T47D (cell line): ENCODE measurements around the gene WASF2.

Experiments used
- DNase-seq, 2 experiments: peaks; one replicate each; pipeline versions ENCODE4 v3.0.0 to v3.0.0-alpha.2; 2011 to 2012; ENCODE audit warnings: low read depth in 1 of 2, low spot score in 1 of 2
- JUND ChIP-seq: IDR thresholded peaks from 2 replicates; pipeline ENCODE4 v1.6.1; 2012; ENCODE audit warnings: low read depth
- in situ Hi-C: cut with HindIII; loops from 2 replicates; pipeline ENCODE4 v1.10.0; 2016; ENCODE audit warnings: low sequenced_read_pairs, low pct_unique_long_range_greater_than_20kb

WASF2 gene

GRCh38 chr1:27527223-27527889, 37.4 kb upstream of the WASF2 start:
- no peak for TF ChIP-seq JUND
- DNase-seq: peak in 1 of 2 experiments; percentile 64
- in situ Hi-C loops: no loop called here

- DNase-seq: no peak
- in situ Hi-C loops: no loop called here
- TF ChIP-seq JUND: no peak
These were observed 36.7 kb upstream of the WASF2 start for GRCh38 chr1:27526569-27527222.

- TF ChIP-seq JUND: no peak
- in situ Hi-C loops: no loop called here
- no peak for DNase-seq
These were observed 35.6 kb upstream of the WASF2 start for GRCh38 chr1:27525296-27526272.

- no peak for DNase-seq
- in situ Hi-C loops: no loop called here
- no peak for TF ChIP-seq JUND
These were observed 33.5 kb upstream of the WASF2 start for GRCh38 chr1:27523337-27524020.

GRCh38 chr1:27522432-27523336, 32.7 kb upstream of the WASF2 start:
- DNase-seq: no peak
- in situ Hi-C loops: no loop called here
- TF ChIP-seq JUND: no peak

GRCh38 chr1:27521861-27522431, 32.0 kb upstream of the WASF2 start:
- no peak for DNase-seq
- no peak for TF ChIP-seq JUND
- in situ Hi-C loops: no loop called here

GRCh38 chr1:27521336-27521831, 31.4 kb upstream of the WASF2 start:
- no peak for TF ChIP-seq JUND
- no peak for DNase-seq
- in situ Hi-C loops: no loop called here

GRCh38 chr1:27520651-27521050, 30.7 kb upstream of the WASF2 start:
- no peak for DNase-seq
- in situ Hi-C loops: no loop called here
- no peak for TF ChIP-seq JUND

- in situ Hi-C loops: no loop called here
- TF ChIP-seq JUND: no peak
- DNase-seq: no peak
These were observed 29.6 kb upstream of the WASF2 start for GRCh38 chr1:27519331-27520258.

- DNase-seq: no peak
- in situ Hi-C loops: no loop called here
- no peak for TF ChIP-seq JUND
These were observed 28.8 kb upstream of the WASF2 start for GRCh38 chr1:27518808-27519207.
